HepG2 (cell line): ENCODE data around the gene ITSN2. TPM values are rescaled to one million over a fixed set of nuclear protein-coding genes. Genes with fewer than 3 reads are reported as not detected.

Experiments
- ATAC-seq: fragments of 200-7000 bp; cut with Tn5 transposase; 3 replicates; pipeline ENCODE4 v1.9.1; 2020; ENCODE audit warnings: mild to moderate bottlenecking, moderate library complexity
- BruUV-seq: library from RNA; stranded (reverse); fragments of 400-500 nt; replicated peaks from 2 replicates; lab custom pipeline; 2021; lab: Mats Ljungman, UMichigan
- CTCF ChIA-PET: fragments of 300-600 bp; formaldehyde crosslinking; extraction: SDS; loops from one replicate; lab custom pipeline; 2021; ENCODE audit warnings: low total read pairs, inconsistent platforms, low intra/inter-chr PET ratio; lab: Yijun Ruan, JAX
- POLR2A ChIA-PET: fragments of 350-600 bp; sonication (Branson Sonifier 250); formaldehyde crosslinking; loops from one replicate; lab custom pipeline; 2020; ENCODE audit warnings: antibody characterized with exemption, inconsistent platforms; lab: Yijun Ruan, JAX
- DNase-seq: peaks from one replicate; pipeline ENCODE4 v3.0.0-alpha.2; 2015; ENCODE audit warnings: low spot score
- FAIRE-seq: peaks from 3 replicates; lab custom pipeline; 2011; peaks lifted over from hg19 to GRCh38; lab: Jason Lieb, UNC
- H2AFZ ChIP-seq: one replicate; pipeline ENCODE4 v1.6.1; 2011; ENCODE audit warnings: low read length, inconsistent platforms
- H3K27ac ChIP-seq: fragments of 300-600 bp; 3 replicates; pipeline ENCODE4 v1.8.0; 2011; ENCODE audit warnings: mixed run types, mild to moderate bottlenecking, mixed read lengths, low read length, inconsistent platforms; ENCODE audit not compliant: insufficient read depth; ENCODE audit errors: extremely low read length
- H3K27me3 ChIP-seq, 2 experiments: fragments of 200-600 bp in 1 of 2; 2 replicates in 1 of 2; 3 replicates in 1 of 2; pipeline versions ENCODE4 v1.6.0 to v1.8.0; 2011; ENCODE audit warnings: low read length in 2 of 2, mild to moderate bottlenecking in 2 of 2, moderate library complexity in 2 of 2, inconsistent platforms in 1 of 2; ENCODE audit not compliant: insufficient read depth in 2 of 2, control insufficient read depth in 1 of 2
- H3K36me3 ChIP-seq, 2 experiments: fragments of 200-600 bp in 1 of 2; replicated peaks in 1 of 2; 2 replicates in 1 of 2; 3 replicates in 1 of 2; pipeline versions ENCODE4 v1.5.1 to v1.8.0; 2011; ENCODE audit warnings: low read length in 2 of 2, inconsistent platforms in 1 of 2; ENCODE audit not compliant: insufficient read depth in 2 of 2, control insufficient read depth in 1 of 2
- H3K4me1 ChIP-seq: 2 replicates; pipeline ENCODE4 v1.5.1; 2012; ENCODE audit warnings: low read length, inconsistent platforms; ENCODE audit not compliant: insufficient read depth
- H3K4me2 ChIP-seq: 2 replicates; pipeline ENCODE4 v1.6.0; 2011; ENCODE audit warnings: low read depth, low read length, inconsistent platforms
- H3K4me3 ChIP-seq, 3 experiments: fragments of 200-600 bp in 1 of 3; sonication (generic), shearing (Covaris generic) in 1 of 3; replicated peaks in 1 of 3; 2 replicates each; pipeline ENCODE4 v1.5.1; 2011 to 2016; ENCODE audit warnings: low read length in 3 of 3, inconsistent platforms in 2 of 3, low read depth in 2 of 3, mild to moderate bottlenecking in 2 of 3, control low read depth in 1 of 3, mixed read lengths in 1 of 3; ENCODE audit not compliant: insufficient read depth in 1 of 3
- H3K79me2 ChIP-seq: one replicate; pipeline ENCODE4 v1.6.1; 2011; ENCODE audit warnings: low read length, inconsistent platforms; ENCODE audit not compliant: insufficient read depth
- H3K9ac ChIP-seq: 2 replicates; pipeline ENCODE4 v1.6.0; 2011; ENCODE audit warnings: mild to moderate bottlenecking, low read depth, low read length, inconsistent platforms; ENCODE audit not compliant: insufficient read depth
- H3K9me3 ChIP-seq: 2 replicates; pipeline ENCODE4 v1.5.1; 2012; ENCODE audit warnings: mild to moderate bottlenecking, low read length
- H4K20me1 ChIP-seq: 2 replicates; pipeline ENCODE4 v1.6.0; 2011; ENCODE audit warnings: inconsistent platforms, mild to moderate bottlenecking, low read length, moderate library complexity; ENCODE audit not compliant: insufficient read depth
- DNMT1 ChIP-seq: sonication (generic); formaldehyde crosslinking; IDR thresholded peaks from 2 replicates; pipeline ENCODE4 v1.5.1; 2020; ENCODE audit warnings: mild to moderate bottlenecking, missing genetic modification reagents
- FOXA1 ChIP-seq, 2 experiments: fragments of 450-650 bp in 1 of 2; sonication (generic) in 1 of 2; formaldehyde crosslinking in 1 of 2; IDR thresholded peaks; 2 replicates each; pipeline versions ENCODE4 v1.4.0 to v1.6.1; 2016 to 2020; ENCODE audit warnings: missing genetic modification reagents in 1 of 2
- KAT8 ChIP-seq: IDR thresholded peaks from 2 replicates; pipeline ENCODE4 v1.6.1; 2016; ENCODE audit warnings: missing genetic modification reagents, missing compliant biosample characterization
- MAFF ChIP-seq: IDR thresholded peaks from 2 replicates; pipeline ENCODE4 v1.6.1; 2011; ENCODE audit warnings: low read depth, low read length, improper control_type of control experiment
- MAFK ChIP-seq, 2 experiments: IDR thresholded peaks in 1 of 2; conservative IDR thresholded peaks in 1 of 2; 2 replicates each; pipeline ENCODE4 v1.6.1; 2011; ENCODE audit warnings: improper control_type of control experiment in 2 of 2, low read length in 2 of 2
- RFX5 ChIP-seq: IDR thresholded peaks from 2 replicates; pipeline ENCODE4 v1.6.1; 2011; ENCODE audit warnings: low read depth, low read length, improper control_type of control experiment
- SALL1 ChIP-seq: sonication (generic); formaldehyde crosslinking; IDR thresholded peaks from 2 replicates; pipeline ENCODE4 v1.8.0; 2022; ENCODE audit warnings: mild to moderate bottlenecking, missing genetic modification reagents
- SMAD3 ChIP-seq: sonication (generic); formaldehyde crosslinking; IDR thresholded peaks from 2 replicates; pipeline ENCODE4 v1.4.0; 2020; ENCODE audit warnings: missing genetic modification reagents
- ZNF138 ChIP-seq: sonication (generic); formaldehyde crosslinking; IDR thresholded peaks from 2 replicates; pipeline ENCODE4 v1.5.0; 2020; ENCODE audit warnings: mild to moderate bottlenecking, low read depth, missing genetic modification reagents
- WGBS: methylation state at CpG from one replicate; pipeline ENCODE4 v1.1.6; 2017; ENCODE audit warnings: low lambda C conversion rate; 5-methylcytosine and 5-hydroxymethylcytosine counted together
- in situ Hi-C: cut with HindIII; loops from 2 replicates; pipeline ENCODE4 v1.10.0; 2017; ENCODE audit warnings: low pct_unique_long_range_greater_than_20kb; ENCODE audit not compliant: extremely low pct_ligation_motif_present
- intact Hi-C: fragments of 100-400 bp; cut with micrococcal nuclease; formaldehyde crosslinking; loops from one replicate; pipeline ENCODE4 v1.10.0; 2022; ENCODE audit not compliant: unreplicated experiment
- polyA plus RNA-seq, 8 experiments: library from polyadenylated mRNA; depleted of rRNA in 3 of 8; stranded (reverse) in 7 of 8; unstranded in 1 of 8; fragments of >200 nt; fragmentation: Illumina TruSeq in 4 of 8; extraction: Trizol in 4 of 8; gene quantifications; 2 replicates each; pipeline versions ENCODE4 v1.2.1 to v1.2.3, GENCODE V29; 2011 to 2016; ENCODE audit warnings: low read depth in 4 of 8, missing spikeins in 1 of 8, mixed read lengths in 1 of 8; ENCODE audit not compliant: insufficient read depth in 1 of 8
- total RNA-seq, 5 experiments: library from RNA; depleted of rRNA; stranded (reverse); fragments of >200 nt; fragmentation: Illumina TruSeq; extraction: Trizol; gene quantifications; 2 replicates each; pipeline ENCODE4 v1.2.3, GENCODE V29; 2016; ENCODE audit warnings: low read depth in 1 of 5
- TF ChIP-seq, protein P1 (sequence below): sonication (generic); formaldehyde crosslinking; IDR thresholded peaks from 2 replicates; pipeline ENCODE4 v1.4.0; 2020; ENCODE audit warnings: missing genetic modification reagents, borderline replicate concordance
- TF ChIP-seq, protein P2 (sequence below): sonication (generic); formaldehyde crosslinking; IDR thresholded peaks from one replicate; pipeline ENCODE4 v1.5.1; 2020; ENCODE audit warnings: mild to moderate bottlenecking, missing genetic modification reagents; ENCODE audit errors: not compliant biosample characterization

The ITSN2 gene
- total and polyA plus RNA-seq, 2 of the 13 experiments (the other 11 are each of a cell fraction or from before 2014, with no cell fraction given): 26.0 to 26.6 TPM

DNA sequence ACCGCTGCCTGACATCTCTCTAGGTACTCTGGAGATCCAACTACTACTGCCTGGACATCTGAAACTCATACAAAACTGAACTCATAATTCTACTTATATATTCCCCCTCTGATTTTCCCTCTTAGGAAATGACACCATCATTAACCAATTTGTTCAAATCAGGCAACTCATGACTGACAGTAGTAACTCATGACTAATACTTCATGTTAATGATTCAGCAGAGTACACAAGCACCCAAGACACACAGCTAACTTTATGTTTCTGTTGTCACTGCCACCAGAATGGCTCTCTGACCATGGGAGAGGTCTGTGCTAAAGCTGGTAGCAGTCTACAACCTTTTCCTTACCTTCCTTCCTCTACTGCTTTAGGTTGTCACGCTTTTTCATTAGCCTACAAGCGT lies 91.1 kb downstream of the ITSN2 start (continued):
- TF ChIP-seq RFX5: peak; percentile 68; the same call in 1 of the 2 replicates
- TF ChIP-seq SALL1 (CRISPR knock-in tag): no peak
- TF ChIP-seq FOXA1 (IDR thresholded peaks at IDR 0.05): no peak
- TF ChIP-seq FOXA1 (CRISPR knock-in tag; IDR thresholded peaks at IDR 0.05): peak; percentile 61

DNA sequence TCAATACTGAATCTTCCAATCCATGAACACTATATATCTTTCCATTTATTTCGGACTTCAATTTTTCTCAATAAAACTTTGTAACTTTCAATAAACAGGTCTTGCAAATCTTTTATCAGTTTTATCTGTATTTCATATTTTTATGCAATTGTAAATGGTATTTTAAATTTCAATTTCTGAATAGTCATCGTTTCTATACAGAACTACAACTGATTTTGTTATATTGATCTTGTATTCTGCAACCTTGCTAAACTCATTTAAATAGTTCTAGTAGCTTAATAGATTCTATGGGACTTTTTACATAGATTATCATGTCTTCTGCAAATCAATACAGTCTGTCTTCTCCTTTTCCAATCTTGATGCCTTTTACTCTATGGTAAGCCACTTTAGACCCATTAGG lies 95.1 kb downstream of the ITSN2 start:
- intact Hi-C loops (no loop called here), in situ Hi-C loops (no loop called here)
- Histone ChIP-seq H3K9me3 (no peaks in the 10 kb centered on the region), H3K4me3 (no peak overlapping the region), H3K9ac (no peak overlapping the region), H3K4me2 (no peak overlapping the region), H2AFZ (no peak overlapping the region), H3K27ac (no peak overlapping the region), H3K36me3 (peaks cover 0 to 23% of the 10 kb centered on the region in 2 experiments; a peak in 4 of 5 replicates), H3K27me3 (no peaks in the 10 kb centered on the region), H3K79me2 (no peaks in the 10 kb centered on the region), H4K20me1 (no peaks in the 10 kb centered on the region), H3K4me1 (peaks cover 13% of the 10 kb centered on the region; the same call in 1 of the 2 replicates)
- ATAC-seq: no peak
- FAIRE-seq: no peak
- DNase-seq: no peak
- WGBS: 87% methylated on average over 2 of the region's 2 CpGs
- ChIA-PET POLR2A (no interaction called here), CTCF (no interaction called here)
- no TSS peak for BruUV-seq
- TF ChIP-seq ZNF138 (CRISPR knock-in tag) (no peak), DNMT1 (CRISPR knock-in tag) (no peak), MAFK (conservative IDR thresholded peaks at IDR 0.05 in 1 of 2, IDR thresholded peaks at IDR 0.05 in 1 of 2; ENCODE audit: low read length in 2 of 2) (peak; percentile 67 to 75), SMAD3 (CRISPR knock-in tag) (no peak), MAFF (0 out of 2 replicates have a peak, but pooled peaks have one; percentile 62), KAT8 (CRISPR knock-in tag) (no peak)
- TF ChIP-seq, protein P1, sequence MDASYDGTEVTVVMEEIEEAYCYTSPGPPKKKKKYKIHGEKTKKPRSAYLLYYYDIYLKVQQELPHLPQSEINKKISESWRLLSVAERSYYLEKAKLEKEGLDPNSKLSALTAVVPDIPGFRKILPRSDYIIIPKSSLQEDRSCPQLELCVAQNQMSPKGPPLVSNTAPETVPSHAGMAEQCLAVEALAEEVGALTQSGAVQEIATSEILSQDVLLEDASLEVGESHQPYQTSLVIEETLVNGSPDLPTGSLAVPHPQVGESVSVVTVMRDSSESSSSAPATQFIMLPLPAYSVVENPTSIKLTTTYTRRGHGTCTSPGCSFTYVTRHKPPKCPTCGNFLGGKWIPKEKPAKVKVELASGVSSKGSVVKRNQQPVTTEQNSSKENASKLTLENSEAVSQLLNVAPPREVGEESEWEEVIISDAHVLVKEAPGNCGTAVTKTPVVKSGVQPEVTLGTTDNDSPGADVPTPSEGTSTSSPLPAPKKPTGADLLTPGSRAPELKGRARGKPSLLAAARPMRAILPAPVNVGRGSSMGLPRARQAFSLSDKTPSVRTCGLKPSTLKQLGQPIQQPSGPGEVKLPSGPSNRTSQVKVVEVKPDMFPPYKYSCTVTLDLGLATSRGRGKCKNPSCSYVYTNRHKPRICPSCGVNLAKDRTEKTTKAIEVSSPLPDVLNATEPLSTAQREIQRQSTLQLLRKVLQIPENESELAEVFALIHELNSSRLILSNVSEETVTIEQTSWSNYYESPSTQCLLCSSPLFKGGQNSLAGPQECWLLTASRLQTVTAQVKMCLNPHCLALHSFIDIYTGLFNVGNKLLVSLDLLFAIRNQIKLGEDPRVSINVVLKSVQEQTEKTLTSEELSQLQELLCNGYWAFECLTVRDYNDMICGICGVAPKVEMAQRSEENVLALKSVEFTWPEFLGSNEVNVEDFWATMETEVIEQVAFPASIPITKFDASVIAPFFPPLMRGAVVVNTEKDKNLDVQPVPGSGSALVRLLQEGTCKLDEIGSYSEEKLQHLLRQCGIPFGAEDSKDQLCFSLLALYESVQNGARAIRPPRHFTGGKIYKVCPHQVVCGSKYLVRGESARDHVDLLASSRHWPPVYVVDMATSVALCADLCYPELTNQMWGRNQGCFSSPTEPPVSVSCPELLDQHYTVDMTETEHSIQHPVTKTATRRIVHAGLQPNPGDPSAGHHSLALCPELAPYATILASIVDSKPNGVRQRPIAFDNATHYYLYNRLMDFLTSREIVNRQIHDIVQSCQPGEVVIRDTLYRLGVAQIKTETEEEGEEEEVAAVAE: no peak
- TF ChIP-seq, protein P2, sequence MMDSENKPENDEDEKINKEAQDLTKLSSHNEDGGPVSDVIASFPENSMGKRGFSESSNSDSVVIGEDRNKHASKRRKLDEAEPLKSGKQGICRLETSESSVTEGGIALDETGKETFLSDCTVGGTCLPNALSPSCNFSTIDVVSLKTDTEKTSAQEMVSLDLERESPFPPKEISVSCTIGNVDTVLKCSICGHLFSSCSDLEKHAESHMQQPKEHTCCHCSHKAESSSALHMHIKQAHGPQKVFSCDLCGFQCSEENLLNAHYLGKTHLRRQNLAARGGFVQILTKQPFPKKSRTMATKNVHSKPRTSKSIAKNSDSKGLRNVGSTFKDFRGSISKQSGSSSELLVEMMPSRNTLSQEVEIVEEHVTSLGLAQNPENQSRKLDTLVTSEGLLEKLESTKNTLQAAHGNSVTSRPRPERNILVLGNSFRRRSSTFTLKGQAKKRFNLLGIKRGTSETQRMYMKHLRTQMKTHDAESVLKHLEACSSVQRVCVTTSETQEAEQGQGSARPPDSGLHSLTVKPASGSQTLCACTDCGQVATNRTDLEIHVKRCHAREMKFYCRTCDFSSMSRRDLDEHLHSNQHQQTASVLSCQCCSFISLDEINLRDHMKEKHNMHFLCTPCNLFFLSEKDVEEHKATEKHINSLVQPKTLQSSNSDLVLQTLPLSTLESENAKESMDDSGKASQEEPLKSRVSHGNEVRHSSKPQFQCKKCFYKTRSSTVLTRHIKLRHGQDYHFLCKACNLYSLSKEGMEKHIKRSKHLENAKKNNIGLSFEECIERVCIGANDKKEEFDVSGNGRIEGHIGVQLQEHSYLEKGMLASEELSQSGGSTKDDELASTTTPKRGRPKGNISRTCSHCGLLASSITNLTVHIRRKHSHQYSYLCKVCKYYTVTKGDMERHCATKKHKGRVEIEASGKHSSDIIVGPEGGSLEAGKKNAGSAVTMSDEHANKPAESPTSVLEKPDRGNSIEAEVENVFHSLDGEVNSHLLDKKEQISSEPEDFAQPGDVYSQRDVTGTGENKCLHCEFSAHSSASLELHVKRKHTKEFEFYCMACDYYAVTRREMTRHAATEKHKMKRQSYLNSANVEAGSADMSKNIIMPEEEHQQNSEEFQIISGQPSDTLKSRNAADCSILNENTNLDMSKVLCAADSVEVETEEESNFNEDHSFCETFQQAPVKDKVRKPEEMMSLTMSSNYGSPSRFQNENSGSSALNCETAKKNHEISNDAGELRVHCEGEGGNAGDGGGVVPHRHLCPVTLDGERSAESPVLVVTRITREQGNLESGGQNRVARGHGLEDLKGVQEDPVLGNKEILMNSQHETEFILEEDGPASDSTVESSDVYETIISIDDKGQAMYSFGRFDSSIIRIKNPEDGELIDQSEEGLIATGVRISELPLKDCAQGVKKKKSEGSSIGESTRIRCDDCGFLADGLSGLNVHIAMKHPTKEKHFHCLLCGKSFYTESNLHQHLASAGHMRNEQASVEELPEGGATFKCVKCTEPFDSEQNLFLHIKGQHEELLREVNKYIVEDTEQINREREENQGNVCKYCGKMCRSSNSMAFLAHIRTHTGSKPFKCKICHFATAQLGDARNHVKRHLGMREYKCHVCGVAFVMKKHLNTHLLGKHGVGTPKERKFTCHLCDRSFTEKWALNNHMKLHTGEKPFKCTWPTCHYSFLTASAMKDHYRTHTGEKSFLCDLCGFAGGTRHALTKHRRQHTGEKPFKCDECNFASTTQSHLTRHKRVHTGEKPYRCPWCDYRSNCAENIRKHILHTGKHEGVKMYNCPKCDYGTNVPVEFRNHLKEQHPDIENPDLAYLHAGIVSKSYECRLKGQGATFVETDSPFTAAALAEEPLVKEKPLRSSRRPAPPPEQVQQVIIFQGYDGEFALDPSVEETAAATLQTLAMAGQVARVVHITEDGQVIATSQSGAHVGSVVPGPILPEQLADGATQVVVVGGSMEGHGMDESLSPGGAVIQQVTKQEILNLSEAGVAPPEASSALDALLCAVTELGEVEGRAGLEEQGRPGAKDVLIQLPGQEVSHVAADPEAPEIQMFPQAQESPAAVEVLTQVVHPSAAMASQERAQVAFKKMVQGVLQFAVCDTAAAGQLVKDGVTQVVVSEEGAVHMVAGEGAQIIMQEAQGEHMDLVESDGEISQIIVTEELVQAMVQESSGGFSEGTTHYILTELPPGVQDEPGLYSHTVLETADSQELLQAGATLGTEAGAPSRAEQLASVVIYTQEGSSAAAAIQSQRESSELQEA (CRISPR knock-in tag): no peak
